Muscle of leg (tissue), 11 donors: ENCODE results near the gene DCUN1D1. TPM values are rescaled to one million over a fixed set of nuclear protein-coding genes. Genes with fewer than 3 reads are reported as not detected.

Experiments used
- DNase-seq: peaks from one replicate; pipeline ENCODE4 v3.0.0; 2013
- H3K27ac ChIP-seq: one replicate; pipeline ENCODE4 v1.5.1; 2013; ENCODE audit warnings: mild to moderate bottlenecking, low read length, control low read depth
- H3K27me3 ChIP-seq: one replicate; pipeline ENCODE4 v1.6.1; 2013; ENCODE audit warnings: low read length; ENCODE audit not compliant: control insufficient read depth, insufficient read depth
- H3K36me3 ChIP-seq: one replicate; pipeline ENCODE4 v1.6.1; 2013; ENCODE audit warnings: low read length; ENCODE audit not compliant: control insufficient read depth, insufficient read depth
- H3K4me1 ChIP-seq: one replicate; pipeline ENCODE4 v1.6.1; 2013; ENCODE audit warnings: low read length; ENCODE audit not compliant: control insufficient read depth, insufficient read depth
- H3K4me3 ChIP-seq: one replicate; pipeline ENCODE4 v1.5.1; 2013; ENCODE audit warnings: low read length, control low read depth
- H3K9me3 ChIP-seq: replicated peaks from 2 replicates; pipeline ENCODE4 v1.6.1; 2013; ENCODE audit warnings: low read depth, low read length; ENCODE audit not compliant: control insufficient read depth
- WGBS: methylation state at CpG from one replicate; pipeline ENCODE4 v1.1.5; 2013; ENCODE audit warnings: missing lambda C conversion rate; ENCODE audit not compliant: insufficient coverage; 5-methylcytosine and 5-hydroxymethylcytosine counted together
- polyA plus RNA-seq, 8 donors: library from polyadenylated mRNA; unstranded; fragments of 120-200 nt; gene quantifications; one replicate each; pipeline versions ENCODE4 v1.2.1 to v1.2.3, GENCODE V29; 2013; ENCODE audit warnings: inconsistent platforms in 1 of 8, low replicate concordance in 1 of 8; ENCODE audit not compliant: insufficient read length in 8 of 8, insufficient read depth in 1 of 8
- total RNA-seq: library from RNA; stranded (reverse); fragments of 120-200 nt; gene quantifications from one replicate; pipeline ENCODE4 v1.2.4, GENCODE V29; 2013

Gene DCUN1D1
- total and polyA plus RNA-seq, 9 donors, result 20.2 to 32.5 (median 28.6) TPM

DNA sequence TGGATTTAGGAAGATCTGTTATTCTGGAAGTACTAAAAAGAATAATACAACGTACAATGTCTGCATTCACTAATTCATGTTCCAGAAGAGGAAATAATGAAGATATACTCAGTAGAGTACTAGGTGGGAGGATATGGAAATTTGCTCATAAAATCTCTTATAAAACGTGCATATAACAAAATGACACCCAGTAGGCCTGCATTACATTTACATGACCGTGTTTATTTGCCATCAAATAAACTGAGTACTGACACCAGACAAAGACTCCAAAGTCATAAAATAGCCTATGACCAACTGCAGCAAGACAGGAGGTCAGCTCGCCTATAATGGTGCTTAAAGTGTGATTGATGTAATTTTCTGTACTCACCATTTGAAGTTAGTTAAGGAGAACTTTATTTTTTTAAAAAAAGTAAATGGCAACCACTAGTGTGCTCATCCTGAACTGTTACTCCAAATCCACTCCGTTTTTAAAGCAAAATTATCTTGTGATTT, 60.4 kb downstream of the DCUN1D1 start:
- DNase-seq, result no peak
- Histone ChIP-seq H3K27me3 (no peaks in the 10 kb centered on the region), H3K4me3 (no peak overlapping the region), H3K4me1 (peaks cover 4% of the 10 kb centered on the region), H3K27ac (no peak overlapping the region), H3K9me3 (no peaks in the 10 kb centered on the region), H3K36me3 (no peaks in the 10 kb centered on the region)
- no CpG with 5 or more reads among the region's 5 CpGs for WGBS

- no peak for DNase-seq
- Histone ChIP-seq H3K9me3 (no peaks in the 10 kb centered on the region), H3K27me3 (no peaks in the 10 kb centered on the region), H3K27ac (no peak overlapping the region), H3K36me3 (peaks cover 4% of the 10 kb centered on the region), H3K4me1 (peaks cover 4% of the 10 kb centered on the region), H3K4me3 (no peak overlapping the region)
- WGBS, result no CpG with 5 or more reads among the region's 3 CpGs
Measured at GRCh38 chr3:182917134-182917533, 63.2 kb downstream of the DCUN1D1 start.

DNA sequence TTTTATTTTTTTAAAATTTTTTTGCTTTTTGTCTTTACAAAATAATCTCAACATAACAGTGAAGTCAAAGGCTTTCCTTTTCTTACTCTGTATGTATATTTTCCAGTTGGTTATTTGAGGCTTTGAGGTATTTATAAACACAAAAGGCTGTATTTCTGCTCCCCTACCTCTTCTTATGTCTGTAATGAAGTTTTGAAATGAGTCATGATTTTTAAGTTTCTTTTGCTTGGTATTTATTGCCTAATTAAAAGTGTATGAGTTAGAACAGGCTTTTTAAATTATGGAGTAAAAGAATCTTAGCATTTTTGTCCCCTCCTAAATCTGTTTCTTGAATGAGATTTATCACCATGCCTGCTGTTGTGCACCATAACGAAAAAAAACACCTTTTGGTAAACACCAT, 66.0 kb downstream of the DCUN1D1 start:
- no CpG with 5 or more reads among the region's 1 CpG for WGBS
- no peak for DNase-seq
- no peaks in the 10 kb centered on the region for H3K27me3 ChIP-seq

DNA sequence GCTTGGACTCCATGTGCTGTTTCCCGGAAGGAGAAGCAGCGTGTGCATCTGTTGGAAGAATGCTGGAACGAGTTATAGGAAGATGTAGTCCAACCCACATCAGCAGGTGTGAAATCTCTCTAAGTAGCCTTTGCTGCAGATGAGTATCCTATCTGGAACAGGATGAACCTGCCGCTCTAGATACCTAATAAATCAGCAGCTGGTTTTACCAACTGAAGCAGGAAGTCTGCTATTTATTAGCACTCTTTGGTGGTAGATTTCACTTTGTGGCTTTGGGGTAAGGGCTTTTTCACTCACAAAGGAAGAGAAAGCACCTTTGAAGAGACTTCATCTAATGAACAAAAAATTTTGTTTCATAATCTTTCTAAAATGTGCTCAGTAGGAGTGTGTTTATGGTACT, 66.4 kb downstream of the DCUN1D1 start:
- Histone ChIP-seq H3K36me3 (peaks cover 12% of the 10 kb centered on the region), H3K27me3 (no peaks in the 10 kb centered on the region), H3K27ac (no peak overlapping the region), H3K4me1 (no peaks in the 10 kb centered on the region), H3K9me3 (no peaks in the 10 kb centered on the region), H3K4me3 (no peak overlapping the region)
- WGBS, result no CpG with 5 or more reads among the region's 4 CpGs
- no peak for DNase-seq

More for the DNA sequence above, 66.0 kb downstream of the DCUN1D1 start:
- peaks cover 12% of the 10 kb centered on the region for H3K36me3 ChIP-seq
- no peak overlapping the region for H3K4me3 ChIP-seq
- H3K9me3 ChIP-seq, result no peaks in the 10 kb centered on the region
- no peaks in the 10 kb centered on the region for H3K4me1 ChIP-seq
- no peak overlapping the region for H3K27ac ChIP-seq

- WGBS, result 70% methylated on average over 2 of the region's 5 CpGs
- H3K9me3 ChIP-seq, result no peaks in the 10 kb centered on the region
- peaks cover 12% of the 10 kb centered on the region for H3K36me3 ChIP-seq
- no peaks in the 10 kb centered on the region for H3K4me1 ChIP-seq
- no peaks in the 10 kb centered on the region for H3K27me3 ChIP-seq
- no peak overlapping the region for H3K27ac ChIP-seq
- H3K4me3 ChIP-seq, result no peak overlapping the region
- DNase-seq, result no peak
Measured at GRCh38 chr3:182912474-182912873, 67.9 kb downstream of the DCUN1D1 start.

GRCh38 chr3:182911782-182912111, 68.6 kb downstream of the DCUN1D1 start:
- no peak overlapping the region for H3K27ac ChIP-seq
- WGBS, result 42% methylated on average over 4 of the region's 5 CpGs
- H3K36me3 ChIP-seq, result peaks cover 12% of the 10 kb centered on the region

DNA sequence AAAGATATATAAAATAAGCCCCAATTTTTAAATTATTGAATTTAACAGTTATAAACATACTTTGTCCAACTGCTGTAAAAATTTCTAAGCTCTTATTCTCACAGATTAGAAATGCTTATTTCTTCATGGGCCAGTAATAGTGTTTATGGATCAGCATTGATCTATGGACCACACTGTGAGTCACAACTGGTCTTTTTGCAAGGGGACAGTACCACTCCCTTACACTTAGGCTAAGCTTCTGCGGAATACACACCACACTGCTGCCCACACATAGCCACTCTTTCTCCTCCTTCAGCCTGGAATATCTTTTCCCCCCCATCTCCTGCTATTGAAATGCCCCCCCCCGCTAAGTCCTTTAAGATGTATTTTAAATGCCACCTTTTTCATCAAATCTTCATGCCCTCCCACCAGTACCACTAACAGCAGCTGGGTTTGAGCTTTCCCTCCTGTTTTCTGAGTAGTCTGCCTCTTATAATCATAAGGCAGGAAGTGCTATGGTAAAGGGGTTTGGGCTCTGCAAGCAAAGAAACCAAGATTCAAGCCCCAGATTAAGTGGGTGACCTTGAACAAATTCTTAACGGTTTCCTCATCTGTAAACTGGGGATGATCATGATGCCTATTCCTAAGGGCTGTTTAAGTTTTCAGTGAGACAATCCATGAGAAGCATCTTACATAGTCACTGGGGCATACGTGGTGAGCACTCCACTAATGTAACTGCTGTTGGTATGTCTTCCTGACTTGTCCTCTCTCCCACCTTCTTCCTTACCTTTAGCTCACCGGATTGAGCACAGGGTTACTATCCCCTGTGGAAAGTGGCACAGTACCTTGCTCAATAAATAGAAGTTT, 69.2 kb downstream of the DCUN1D1 start:
- Histone ChIP-seq H3K27me3 (no peaks in the 10 kb centered on the region), H3K9me3 (no peaks in the 10 kb centered on the region), H3K4me1 (no peaks in the 10 kb centered on the region), H3K27ac (no peak overlapping the region), H3K36me3 (peaks cover 15% of the 10 kb centered on the region), H3K4me3 (no peak overlapping the region)
- 95% methylated on average over 3 of the region's 5 CpGs for WGBS
- DNase-seq, result no peak

More at GRCh38 chr3:182911782-182912111, 68.6 kb downstream of the DCUN1D1 start:
- DNase-seq, result no peak
- Histone ChIP-seq H3K4me3 (no peak overlapping the region), H3K4me1 (no peaks in the 10 kb centered on the region), H3K27me3 (no peaks in the 10 kb centered on the region), H3K9me3 (no peaks in the 10 kb centered on the region)

GRCh38 chr3:182909318-182910040, 70.9 kb downstream of the DCUN1D1 start:
- WGBS, result no CpG with 5 or more reads among the region's 5 CpGs
- H3K27ac ChIP-seq, result no peak overlapping the region
- no peaks in the 10 kb centered on the region for H3K27me3 ChIP-seq
- H3K4me1 ChIP-seq, result no peaks in the 10 kb centered on the region
- DNase-seq, result no peak
- H3K36me3 ChIP-seq, result peaks cover 16% of the 10 kb centered on the region
- no peak overlapping the region for H3K4me3 ChIP-seq
- H3K9me3 ChIP-seq, result no peaks in the 10 kb centered on the region

GRCh38 chr3:182908471-182908870, 71.9 kb downstream of the DCUN1D1 start:
- Histone ChIP-seq H3K27me3 (no peaks in the 10 kb centered on the region), H3K36me3 (peaks cover 19% of the 10 kb centered on the region), H3K4me1 (no peaks in the 10 kb centered on the region), H3K9me3 (no peaks in the 10 kb centered on the region), H3K27ac (no peak overlapping the region), H3K4me3 (no peak overlapping the region)
- WGBS, result no CpG with 5 or more reads among the region's 1 CpG
- no peak for DNase-seq

- Histone ChIP-seq H3K9me3 (no peaks in the 10 kb centered on the region), H3K4me3 (no peak overlapping the region), H3K27me3 (no peaks in the 10 kb centered on the region), H3K4me1 (no peaks in the 10 kb centered on the region), H3K27ac (no peak overlapping the region), H3K36me3 (peaks cover 16% of the 10 kb centered on the region)
- no peak for DNase-seq
- 100% methylated on average over 1 of the region's 1 CpG for WGBS
Measured at GRCh38 chr3:182906036-182906435, 74.3 kb downstream of the DCUN1D1 start.
